ENCODE measurements around the gene CFAP58.

Gene CFAP58

DNA sequence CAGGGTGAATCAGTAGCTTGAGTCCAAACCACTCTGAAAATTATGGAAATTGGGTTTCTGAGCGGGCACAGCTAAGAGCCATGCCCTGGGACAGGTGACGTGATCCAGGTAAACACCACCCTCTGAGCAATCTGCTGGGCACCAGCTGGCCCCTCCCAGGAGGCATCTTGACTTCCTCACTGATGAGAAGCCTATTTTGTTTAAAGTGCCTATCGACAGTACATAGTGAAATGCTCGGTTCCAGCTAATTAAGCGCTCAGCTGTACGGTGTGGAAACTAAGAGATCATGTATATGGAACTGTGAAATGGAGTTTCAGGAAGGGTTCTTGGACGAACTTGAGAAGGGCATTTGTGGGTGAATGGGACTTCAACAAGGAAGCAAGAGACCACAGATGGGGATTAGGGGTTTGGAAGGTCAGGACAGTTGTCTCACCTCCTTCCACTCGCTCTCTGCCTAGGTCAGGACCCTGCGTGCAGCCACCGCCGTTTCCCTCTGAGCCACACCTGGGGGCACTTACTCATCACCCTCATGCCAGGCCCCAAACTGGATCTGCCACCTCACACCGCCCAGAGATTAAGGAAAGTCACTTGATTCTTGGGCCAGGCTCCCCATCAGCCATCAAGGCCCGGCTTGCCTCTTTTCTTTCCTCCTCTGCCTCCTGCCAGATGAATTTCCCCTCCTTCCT is 18.5 kb upstream of the CFAP58 start:
- no peak for DNase-seq

DNA sequence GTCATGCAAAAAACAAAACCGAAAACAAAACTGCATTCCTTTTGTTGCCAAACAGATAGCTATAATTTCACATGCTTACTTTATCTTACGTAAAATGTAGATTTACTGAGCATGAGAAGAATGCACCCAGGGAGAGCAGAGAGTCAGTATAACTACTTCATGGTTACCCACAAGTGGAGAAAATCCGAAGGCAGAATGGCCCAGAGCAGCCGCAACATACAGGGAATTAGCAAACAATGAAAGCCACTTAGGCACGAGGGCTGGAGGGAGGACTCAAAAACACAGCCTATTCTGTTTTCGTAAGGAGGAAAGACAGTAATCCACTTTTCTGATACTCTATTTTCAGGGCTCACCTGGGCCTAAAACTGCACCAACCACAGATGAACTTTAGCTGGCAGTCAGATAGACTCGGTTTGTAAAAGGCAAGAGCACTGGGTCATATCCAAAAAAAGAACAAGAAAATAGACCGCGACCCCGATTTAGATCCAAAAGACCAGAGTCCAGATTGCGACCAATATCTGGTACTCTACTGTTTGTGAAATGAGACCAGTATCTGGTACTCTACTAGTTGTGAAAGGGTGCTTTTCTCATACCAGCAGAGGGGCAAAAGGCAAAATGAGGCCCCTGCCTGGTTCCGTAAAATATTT is 16.7 kb upstream of the CFAP58 start:
- no peak for DNase-seq

DNA sequence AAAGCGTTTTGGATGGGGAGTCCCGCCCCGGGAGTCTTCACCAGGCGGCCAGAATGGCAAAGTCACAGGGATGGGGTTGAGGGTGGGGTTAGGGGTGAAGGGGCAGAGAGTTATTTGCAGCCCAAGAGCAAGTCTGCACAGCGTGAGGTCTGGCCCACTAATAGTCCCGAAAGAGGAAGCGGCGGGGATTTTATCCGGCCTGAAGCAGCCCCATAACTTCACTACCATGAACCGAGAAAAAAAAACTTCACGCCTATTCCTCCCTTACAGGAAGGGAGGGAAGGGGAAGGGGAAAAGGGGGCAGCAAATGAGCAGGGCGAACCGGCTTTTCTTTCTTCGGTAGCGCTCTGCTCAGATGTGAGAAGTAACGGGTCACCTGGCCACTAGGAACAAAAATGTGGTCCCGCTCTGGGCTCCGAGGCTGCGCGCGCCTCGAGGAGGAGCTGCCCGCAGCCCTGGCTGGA is 16.1 kb upstream of the CFAP58 start:
- peak; percentile 82 for DNase-seq

DNA sequence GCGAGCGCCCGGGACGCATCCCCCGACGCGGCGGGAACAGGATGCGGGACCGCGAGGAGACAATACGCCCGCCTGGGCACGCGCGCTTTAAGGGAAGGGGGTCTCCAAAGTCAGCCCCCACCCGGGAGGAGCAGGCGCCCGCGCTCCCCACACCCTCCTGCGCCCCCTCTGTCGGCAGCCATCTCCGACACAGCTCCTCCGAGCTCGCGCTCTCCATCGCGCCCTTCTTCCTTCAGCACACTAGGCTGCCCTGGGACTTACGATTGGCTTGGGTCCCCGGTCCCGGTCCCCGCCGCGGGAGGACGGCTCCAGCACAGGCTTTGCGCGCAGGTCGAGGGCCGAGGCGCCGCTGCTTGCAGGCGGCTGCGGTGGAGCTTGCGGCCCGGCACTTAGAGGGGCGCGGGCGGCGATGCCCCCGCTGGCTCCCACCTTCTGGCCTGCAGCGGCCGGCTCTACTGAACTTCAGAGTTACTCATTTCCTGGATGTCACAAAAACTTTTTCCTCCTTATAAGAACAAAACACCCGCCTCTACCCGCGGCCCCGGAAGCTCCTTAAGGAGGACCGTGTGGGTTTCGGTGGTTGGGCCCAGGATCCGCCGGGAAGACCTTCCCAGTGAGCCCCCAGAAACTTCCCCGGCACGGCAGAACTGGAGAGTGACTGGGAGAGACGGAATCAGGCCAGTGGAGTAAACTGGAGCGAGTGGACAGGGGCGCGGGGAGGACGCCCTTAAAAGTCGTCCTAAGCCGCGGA is 15.5 kb upstream of the CFAP58 start, which contains the start of gene ITPRIP:
TSS of gene ITPRIP (minus strand) at position 481 of the 751 bp plus-strand sequence. CDS start 22,414 bp downstream, outside the sequence.
- DNase-seq = peak; percentile 95

DNA sequence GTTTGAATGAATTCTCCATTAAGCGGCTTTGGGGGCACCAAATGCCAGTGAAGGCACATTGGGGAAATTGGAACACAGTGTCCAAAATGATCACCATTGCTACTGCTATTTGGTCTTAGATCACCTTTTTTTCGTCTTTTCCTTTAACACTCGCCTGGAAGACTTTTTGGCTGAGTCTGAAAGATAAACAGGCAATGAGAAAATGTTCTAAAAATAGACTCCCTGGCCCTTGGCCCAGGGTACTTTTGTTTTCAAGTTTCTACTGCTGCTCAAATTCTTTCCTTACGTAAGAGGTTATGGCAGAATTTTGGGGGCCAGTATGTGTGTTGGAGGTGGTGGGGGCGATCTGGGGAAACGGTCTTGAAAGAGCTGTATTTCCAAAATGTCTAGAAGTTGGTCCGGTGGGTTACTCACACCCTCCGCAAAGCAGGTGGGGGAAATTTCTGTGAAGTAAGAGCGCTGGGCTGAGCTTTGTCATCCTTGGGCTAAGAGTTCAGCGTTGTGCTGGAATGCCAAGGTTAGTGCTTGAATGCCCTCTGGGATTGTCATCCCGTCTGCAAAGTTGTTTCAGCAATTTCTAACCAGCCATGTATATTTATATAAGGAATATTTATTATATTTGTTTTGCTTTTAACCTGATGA is 14.0 kb upstream of the CFAP58 start:
- no peak for DNase-seq

DNA sequence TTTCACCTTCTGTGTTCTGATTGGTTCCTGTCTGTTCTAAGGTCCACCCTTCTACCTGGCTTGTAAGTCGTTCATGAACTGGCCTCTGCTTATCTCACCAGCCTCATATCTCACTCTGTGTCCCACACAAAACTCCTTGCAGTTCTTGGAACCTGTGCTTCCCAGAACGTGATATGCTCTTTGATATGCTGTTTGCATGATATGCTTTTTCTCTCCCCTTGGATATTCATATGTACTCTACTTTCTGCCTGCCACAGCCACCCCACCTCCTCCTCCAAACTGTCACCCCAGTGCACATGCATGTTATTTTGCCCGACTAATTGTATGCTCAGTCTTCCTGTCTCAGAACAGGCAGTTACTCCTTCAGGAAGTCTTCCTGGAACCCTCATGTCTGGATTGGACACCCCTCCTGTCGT is 13.5 kb upstream of the CFAP58 start:
- DNase-seq = peak; percentile 68

DNA sequence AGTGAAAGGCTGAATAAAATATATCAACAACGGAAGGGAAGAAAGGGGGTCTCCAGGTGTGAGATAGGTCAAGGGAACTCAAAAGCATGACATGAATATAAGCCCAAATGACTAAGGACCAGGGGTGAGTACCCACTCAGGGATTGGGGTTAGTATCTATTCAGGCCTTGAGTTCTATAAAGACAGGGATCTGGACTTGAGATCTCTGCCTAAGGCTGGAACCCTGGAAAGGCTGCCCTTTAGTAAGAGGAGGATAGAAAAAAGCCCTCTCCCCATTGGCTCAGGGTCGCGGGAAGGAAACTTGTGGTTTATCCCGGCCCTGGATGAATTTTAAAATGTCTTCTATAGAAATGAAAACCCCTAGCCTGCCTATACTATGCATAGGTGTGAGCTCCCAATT is 13.0 kb upstream of the CFAP58 start:
- no peak for DNase-seq

DNA sequence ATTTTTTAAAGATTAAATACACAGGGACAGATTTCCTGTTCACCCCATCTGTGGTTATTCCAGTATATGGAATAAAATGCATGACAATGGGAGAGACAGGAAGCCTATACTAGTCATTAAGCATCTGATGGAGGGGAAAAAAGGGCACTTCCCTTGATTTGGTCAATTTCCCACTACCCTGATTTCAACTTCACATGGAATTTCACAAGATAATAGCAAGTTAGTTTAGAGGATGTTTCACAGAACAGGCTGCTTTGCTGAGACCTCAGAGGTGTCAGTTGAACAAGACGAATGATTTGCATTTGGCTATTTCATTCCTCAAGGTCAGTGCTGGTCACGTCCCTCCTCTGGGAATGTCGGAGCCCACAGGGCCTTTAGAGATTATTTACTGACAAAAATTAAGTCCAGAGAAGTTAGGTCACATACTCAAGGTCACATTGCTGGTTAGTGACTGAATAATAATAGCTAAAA is 10.7 kb upstream of the CFAP58 start:
- no peak for DNase-seq

DNA sequence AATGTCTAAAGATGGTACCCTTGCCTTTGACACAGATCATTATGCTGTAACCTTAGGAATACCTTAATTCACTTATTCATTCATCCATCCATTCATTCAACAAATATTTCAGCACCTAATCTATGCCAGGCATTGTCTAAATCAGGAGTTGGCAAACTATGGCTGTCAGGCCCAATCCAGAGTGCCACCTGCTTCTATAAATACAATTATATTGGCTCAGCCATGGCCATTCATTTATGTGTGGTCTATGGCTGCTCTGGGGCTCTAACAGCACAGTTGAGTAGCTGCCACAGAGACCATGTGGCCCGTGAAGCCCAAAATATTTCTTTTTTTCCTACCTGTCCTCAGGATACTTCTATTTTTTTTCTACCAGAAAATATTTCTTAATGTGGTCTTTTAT is 9.4 kb upstream of the CFAP58 start:
- no peak for DNase-seq

DNA sequence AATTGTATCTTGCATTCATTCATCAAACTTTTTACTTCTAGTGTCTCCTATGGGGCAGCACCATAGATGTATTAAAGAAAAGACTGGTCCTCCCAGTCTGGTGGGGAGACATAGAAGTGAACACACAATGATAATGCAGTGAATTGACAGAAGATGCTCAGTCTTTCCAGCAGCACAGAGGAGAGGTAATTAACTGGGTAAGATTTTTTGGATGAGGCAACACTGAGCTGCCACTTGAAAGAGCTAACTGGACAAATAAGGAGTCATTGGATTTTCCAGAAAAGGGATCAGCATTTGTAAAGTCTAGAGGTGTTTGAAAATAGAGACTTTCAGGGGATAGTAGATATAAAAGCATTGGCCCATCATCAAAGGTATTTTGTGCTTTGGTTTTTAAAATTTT is 8.1 kb upstream of the CFAP58 start:
- no peak for DNase-seq

DNA sequence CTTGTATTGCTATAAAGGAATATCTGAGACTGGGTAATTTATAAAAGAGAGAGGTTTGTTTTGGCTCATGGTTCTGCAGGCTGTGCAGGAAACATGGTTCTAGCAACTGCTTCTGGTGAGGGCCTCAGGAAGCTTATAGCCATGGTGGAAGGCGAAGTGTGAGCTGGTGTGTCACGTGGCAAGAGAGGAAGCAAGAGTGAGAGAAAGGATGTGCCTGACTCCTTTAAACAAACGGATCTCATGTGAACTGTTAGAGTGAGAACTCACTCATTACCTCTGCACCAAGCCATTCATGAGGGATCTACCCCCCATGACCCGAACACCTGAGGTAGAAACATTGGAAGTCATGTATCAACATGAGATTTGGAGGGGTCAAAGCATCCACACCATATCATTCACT is 7.7 kb upstream of the CFAP58 start:
- DNase-seq = no peak

DNA sequence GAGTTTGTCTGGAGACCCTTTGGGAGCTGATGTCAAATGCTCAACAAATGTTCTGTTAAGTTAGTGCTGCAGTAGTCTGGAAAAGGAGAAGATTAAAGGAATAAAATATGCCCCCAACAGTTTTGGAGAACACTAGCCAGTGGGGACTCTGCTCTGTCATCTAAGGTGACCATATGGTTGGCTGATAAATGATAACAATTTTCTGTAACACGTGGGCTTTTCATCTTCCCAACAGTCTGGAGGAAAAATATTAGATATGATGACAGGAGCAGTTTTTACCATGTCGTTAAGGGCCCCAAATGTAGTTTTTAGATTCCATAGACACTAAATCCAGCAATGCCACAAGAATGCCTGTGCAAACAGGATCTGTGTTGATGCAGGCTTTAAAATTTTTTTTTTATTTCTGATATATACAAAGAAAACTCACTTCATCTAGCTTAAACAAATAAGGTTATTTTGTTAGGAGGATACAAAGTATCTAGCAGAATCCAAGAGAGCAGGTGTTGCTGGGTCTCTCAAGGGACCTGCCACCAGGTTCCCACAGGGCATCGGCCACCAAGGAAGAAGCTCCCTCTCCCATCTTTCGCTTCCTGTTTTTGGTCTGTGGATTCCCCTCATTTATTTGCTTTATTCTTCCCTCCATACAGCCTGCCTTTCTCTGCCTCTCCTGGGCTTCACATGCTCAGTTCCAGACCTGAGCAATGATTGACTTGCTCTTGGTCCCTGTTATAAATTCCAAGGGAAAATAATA is 6.2 kb upstream of the CFAP58 start:
- DNase-seq = no peak

DNA sequence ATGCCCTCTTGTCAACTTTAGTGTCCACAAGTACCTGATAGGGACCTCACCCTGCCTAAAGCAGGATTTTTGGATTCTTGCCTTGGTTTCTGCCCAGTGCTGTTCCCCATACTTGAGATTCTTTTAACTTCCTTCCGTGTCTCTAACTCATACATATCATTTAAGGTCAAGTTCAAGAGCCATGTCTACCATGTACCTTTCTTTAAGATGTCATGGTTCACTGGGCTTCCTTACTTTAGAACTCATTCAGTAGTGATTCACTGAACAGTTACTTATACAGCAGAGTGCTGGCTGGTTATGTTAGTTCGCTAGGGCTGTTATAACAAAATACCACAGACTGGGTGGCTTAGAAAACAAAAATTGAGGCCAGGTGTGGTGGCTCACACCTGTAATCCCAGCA is 5.0 kb upstream of the CFAP58 start:
- no peak for DNase-seq

DNA sequence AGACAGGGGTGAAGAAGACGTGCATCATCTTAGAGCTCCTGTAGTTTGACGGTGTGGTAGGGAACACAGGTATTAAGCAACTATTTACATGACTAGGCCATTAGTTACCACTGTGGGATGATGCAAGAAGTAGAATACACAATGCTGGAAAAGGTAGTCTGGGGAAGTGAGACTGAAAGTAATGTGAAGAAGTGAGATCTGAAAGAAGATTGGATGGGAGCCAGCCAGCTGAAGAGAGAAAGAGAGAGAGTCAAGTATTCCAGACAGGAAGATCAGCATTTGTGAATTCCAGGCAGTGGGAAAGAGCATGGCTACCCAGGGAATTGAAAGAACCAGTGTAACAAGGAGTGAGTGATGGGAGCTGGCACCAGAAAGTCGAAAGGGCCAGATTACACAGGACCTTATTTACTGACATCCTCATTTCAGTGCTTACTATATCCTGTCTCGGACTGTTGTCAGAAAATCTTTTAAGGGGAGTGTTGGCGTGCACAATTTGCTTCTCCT is 4.0 kb upstream of the CFAP58 start:
- peak; percentile 50 for DNase-seq

DNA sequence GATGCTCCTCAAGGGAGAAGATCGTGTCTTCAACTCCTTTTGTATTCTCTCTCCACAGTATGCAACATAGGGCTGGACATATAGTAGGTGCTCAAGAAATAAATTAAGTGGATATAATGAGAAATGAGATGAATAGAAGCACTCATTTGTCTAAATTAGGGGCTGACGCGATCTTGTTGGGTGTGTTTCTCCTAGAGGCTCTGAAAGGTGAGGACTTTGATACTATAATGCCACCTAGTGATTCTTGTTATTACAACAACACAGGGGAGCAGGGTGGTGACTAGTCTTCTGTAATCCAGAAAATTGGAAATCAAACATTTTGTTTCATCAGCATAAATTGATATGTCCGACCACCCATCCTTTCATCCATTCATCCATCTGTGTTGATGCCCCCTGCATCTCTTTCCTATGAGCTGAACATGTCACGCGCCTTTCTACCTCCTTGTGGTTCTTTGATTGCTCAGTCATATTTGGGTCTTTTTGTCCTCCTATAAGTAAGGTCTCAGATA is 3.5 kb upstream of the CFAP58 start:
- DNase-seq = peak; percentile 90

DNA sequence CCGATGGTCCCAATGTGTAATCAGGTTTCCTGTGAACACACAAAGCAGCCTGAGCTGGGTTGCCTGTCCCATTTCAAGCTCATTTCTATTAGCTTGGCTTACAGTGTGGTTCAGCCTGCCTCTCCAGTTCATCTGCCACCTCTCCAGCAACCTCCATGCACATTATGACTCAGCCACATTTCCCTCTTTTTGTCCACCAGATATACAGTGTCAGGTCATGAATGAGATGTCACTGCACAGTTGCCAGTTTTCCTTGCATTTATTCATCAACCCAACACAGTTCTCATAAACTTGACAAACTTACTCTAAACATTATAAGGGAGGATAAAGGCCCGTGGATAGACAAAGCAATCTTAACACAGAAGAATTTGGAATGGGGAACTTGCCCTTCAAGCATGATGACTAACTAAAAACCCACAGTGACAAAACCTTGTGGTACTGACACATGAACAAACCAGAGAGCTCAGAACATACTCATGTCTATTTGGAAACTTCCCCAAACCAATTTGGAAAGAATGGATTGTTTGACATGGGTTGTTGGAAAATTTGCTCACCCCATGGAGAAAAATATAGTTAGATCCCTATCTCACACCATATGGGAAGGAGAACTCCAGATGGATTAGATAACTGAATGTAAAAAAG is 2.5 kb upstream of the CFAP58 start:
- DNase-seq = peak; percentile 85

DNA sequence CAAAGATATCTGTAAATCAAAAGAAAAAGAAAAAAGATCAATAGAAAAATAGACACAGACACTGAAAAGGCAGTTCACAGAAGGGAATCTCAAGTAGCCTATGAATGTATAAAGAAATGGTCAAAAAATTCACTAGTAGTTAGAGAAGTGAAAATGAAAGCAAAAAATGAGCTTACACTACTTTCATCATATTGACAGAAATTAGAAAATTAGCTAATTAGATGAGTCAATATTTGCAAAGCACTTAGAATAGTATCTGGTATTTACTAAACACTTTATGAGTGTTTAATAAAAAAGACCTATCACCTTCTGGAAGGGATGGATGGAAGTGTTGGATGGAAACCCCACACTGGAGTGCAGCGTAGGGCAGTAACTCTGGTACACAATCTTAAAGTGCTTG is 1.7 kb upstream of the CFAP58 start:
- DNase-seq = no peak

DNA sequence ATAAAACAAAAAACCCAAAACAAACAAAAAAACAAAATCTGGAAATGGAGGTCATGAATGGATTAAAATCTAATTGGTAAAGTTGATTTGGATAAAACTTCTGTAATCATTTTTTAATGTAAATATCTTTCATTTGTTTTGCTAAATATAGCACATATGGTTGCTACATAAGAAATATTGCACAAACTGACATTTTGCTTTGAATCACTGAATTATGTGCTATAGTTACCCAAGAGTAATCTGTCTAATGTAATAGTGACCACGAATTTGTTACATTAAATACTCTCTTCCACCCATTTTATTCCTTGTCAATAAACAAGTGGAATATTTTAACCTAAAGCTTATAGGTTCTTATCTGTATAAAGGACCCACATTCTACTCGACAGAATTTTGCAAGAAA is 6.2 kb downstream of the CFAP58 start:
- no peak for DNase-seq

DNA sequence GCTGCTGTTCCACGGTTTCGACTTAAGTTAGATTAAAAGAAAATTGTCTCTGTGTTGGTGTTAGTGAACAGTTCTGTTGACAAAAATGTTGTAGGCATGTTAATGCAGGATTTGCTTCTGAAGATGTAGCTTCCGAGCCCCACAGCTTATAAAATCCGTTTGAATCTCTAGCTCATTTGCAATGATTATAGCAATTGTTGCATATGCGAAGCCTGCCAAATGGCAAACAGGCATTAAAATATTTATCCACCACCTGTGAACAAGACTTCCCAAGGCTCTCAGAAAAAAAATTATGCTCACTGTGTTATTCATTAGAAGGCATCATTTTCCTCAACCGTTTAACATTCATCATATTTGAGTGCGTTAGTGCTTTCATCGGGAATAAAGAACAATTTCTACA is 14.3 kb downstream of the CFAP58 start:
- DNase-seq = no peak

DNA sequence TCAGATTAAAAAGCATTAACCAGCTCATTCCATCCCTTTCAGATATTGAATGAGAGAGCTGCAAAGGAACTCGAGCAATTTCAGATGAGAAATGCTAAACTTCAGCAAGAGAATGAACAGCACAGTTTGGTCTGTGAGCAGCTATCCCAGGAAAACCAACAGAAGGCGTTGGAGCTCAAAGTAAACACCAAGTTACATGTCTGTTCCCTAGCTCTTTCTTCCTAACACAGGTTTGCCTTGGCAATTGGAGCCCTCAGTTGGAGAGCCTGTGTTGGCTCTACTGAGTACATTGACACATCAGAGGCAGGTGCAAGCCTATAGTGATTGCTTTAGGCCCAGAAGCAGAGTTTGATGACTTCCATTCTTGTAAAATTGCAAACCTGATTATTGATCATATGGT is 14.7 kb downstream of the CFAP58 start:
- DNase-seq = no peak

DNA sequence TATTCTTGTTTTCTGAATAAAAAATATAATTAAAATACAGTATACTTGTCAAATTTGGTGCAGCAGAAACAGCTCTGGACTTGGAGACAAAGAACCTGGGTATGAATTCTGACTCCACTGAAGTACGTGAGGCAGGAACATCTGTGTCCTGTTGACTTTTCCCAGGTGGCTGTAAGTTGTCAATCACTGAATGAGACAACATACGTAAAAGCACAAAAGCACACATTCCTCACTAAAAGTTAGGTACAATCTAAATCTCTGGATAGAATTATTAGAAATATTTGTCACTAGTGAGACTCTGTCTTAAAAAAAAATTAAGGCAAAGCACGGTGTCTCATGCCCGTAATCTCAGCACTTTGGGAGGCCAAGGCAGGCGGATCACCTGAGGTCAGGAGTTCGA is 18.1 kb downstream of the CFAP58 start:
- DNase-seq = no peak

DNA sequence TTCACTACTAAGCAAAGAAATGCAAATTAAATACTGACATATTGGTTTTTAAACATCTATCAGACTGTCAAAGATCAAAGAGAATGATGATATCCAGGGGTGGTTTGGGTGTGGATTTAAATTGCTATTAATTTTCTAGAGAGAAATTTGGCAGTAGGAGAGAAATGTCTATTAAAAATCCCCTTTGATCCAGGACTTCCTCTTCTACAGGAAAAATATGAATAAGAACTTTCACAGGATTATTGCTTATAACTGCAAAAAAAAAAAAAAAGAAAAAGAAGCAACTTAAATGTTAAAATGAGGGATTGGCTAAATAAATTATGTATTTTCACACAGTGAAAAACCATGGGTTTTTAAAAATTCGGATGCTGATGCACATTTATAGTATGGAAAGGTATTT is 21.0 kb downstream of the CFAP58 start:
- DNase-seq = no peak
